Activated CD4-positive, CD25-positive, alpha-beta regulatory T cell treated with anti-CD3 and anti-CD28 coated beads, Interleukin-2, amount 50 U/mL, for 72 hours (primary cell): ENCODE measurements around the gene AGAP1.

Source experiments
- DNase-seq: peaks from one replicate; pipeline ENCODE4 v3.0.0; 2021

The AGAP1 gene

GRCh38 chr2:235723371-235723770 is 229.5 kb downstream of the AGAP1 start:
- no peak for DNase-seq

DNA sequence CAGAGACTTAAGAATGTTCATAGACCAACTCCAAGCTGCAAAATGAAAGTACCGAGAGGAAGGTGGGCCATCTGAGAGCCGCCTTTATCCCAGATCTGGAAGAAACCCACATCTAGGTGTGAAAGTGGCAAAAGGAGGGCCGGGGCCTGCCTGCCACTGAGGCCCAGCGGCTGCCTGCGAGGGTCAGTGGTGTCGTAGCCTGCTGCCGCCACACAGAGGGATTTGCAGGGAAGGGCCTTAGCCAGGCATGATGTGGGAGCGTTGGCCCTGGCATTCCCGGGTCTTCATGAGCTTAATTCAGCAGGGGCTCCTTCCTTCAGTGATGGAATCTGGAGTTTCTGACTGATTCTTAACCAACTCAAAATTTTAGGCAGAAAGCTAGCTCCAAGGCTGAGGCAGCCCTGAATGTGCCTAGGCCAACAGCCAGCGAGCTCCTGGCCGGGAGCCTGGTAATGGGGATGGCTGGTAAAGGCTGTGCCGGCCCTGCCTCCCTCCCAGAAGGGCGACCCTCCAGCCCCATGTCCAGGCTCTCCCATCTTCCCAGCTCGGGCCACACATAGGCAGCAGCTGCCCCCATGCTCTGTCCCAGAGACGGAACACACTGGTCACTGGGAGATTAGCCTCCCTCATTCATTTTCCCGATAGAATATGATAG is 230.1 kb downstream of the AGAP1 start:
- no peak for DNase-seq

GRCh38 chr2:235725016-235725489 is 231.2 kb downstream of the AGAP1 start:
- DNase-seq, result no peak

DNA sequence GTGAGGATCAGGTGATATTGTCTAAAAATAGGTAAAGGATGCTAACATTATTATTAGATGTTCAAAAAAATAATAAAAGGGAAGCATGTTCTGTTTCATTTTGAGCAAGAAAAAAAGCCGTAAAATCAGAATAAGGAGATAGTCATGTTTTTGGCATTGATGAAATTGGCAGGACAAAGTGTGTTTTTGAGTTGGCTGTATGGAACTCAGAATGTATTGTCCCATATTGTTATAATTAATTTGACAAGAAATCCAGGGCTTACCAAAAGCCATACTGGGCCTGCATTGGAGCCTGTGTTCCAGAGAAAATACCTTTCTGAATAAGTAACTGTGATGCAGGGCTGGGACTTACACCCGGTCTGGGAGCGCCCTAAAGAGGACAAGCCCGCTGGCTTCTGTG is 232.0 kb downstream of the AGAP1 start:
- no peak for DNase-seq

DNA sequence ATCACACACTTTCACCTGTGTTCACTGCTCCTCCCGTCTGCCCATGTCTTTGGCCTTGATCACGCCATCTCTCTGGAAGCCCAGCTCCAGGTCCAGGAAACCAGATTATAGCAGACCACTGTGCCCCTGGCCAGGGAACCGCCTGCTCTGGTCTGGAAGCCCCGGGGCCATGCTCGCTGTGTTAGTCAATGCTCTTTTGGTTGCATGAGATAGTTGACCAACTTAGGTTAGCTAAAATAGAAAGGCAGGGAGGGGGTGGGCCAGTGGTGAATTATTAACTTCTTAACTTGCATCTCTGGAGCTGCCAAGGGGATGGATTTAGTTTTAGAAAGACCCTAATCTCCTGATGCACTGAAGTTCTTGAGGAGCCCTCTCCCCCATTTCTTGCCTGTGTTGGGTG is 232.7 kb downstream of the AGAP1 start:
- DNase-seq, result no peak

- DNase-seq, result no peak
Observed at GRCh38 chr2:235727174-235727573, 233.3 kb downstream of the AGAP1 start.

GRCh38 chr2:235727891-235728799 is 234.3 kb downstream of the AGAP1 start:
- no peak for DNase-seq

- DNase-seq, result no peak
Observed at GRCh38 chr2:235728800-235729556, 235.1 kb downstream of the AGAP1 start.

DNA sequence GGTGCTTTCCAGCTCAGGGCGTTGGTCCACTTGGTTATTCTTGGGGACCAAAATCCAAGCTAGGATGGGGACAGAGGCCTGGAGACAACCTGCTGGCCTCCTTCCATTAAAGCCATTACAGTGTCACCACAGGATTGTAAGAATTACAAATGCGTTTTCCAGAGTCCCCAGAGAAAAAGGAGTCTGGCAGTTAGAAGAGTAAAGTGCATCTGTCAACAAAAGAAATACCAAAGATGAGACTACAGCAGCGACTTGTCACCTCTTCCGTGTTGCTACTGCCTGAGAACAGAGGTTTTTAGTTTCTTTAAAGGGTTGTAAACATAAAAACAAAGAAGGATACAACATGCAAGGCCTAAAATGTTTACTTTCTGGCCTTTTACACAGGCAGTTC is 235.7 kb downstream of the AGAP1 start:
- DNase-seq, result no peak

- no peak for DNase-seq
Observed at GRCh38 chr2:235730115-235730514, 236.3 kb downstream of the AGAP1 start.

GRCh38 chr2:235733761-235734160 is 239.9 kb downstream of the AGAP1 start:
- DNase-seq, result no peak

DNA sequence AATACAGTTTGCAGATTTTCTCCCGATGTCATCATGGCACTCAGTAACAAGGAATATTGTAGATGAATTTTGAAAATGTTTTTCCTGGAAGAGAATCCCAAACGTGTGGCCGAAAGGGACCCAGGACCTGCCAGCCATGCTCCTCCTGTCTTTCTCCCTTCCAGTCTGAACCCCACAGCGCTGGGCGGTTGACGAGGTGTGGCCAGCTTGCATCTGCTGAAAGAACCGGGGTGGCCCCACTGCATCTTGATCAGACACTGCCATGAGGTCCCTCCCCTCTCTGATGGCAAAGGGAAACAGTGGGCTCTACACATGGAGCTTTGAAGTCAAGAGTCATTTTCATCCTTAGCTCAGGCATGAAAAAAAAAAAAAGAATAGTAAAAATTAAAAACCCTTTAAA is 240.3 kb downstream of the AGAP1 start:
- no peak for DNase-seq

DNA sequence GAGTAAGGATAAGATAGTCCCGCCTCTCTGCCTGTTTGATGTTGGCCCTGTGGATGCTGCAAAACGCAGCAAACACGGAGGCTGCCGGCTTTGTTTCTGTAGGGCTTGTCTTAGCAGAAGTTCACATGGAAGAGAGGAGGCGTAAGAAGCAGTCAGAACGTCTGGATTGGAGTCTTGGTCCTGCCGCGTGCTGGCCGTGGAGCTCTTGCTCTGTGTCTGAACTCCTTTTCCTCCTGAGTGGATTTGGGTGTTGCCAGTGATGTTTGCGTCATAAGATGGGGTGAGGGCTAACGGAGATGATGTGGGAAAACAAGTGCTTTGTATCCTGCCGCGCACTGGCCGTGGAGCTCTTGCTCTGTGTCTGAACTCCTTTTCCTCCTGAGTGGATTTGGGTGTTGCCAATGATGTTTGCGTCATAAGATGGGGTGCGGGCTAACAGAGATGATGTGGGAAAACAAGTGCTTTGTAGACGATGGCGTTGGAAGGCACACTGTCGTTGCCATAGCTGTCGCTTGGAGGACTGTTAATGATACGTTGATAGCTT is 240.9 kb downstream of the AGAP1 start:
- no peak for DNase-seq

GRCh38 chr2:235737396-235737795 is 243.6 kb downstream of the AGAP1 start:
- DNase-seq, result no peak

DNA sequence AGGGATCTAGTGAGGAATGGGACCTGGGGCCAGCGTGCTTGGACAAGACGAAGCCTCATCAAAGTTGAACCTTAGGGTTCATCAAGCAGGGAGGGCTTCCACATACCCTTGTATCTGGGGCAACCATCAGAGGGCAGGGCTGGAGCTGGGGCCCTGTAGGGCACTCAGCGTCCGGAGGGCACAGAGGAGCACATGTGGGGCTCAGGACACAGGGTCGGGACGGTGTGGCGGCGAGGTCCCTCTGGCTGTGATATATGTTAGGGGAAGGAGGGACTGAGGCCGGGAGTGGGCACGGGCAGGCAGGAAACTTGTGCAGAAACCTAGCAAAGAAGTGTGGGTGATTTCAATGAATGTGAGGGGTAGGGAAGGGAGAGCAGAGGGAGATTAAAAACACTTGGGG is 244.0 kb downstream of the AGAP1 start:
- DNase-seq, result no peak

DNA sequence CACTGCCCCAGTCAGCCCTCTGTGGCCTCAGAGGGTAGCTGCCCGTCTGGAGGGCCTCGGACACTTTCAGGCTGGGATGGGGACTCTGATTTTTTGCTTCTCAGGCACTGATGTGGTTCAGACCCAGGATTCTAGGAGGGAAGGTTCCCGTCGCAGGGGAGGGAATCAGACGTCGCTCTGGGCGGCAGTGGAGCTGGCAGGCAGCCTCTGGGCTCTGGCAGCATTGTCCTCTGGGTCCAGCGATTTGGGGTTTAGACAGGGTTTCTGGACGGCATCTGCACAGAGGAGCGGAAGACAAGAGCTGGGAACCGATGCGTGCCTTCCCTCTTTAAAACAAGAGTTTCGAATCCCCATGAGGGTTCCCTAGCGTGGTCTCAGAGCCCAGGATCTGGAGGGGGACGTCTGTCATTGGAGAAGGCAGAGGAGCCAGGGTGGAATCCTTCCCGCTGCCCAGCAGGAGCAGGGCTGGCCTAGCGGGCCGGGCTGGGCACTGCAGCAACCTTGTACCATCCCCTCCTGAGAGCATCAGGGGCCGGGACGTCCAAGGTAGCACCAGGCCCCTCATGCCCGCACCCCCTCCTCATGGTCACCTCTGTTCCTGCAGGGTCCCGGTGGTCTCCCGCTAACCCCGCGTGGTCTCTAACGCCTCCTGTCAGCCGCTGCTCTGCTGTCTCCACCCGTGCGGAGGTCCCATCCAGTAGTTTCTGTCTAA is 246.0 kb downstream of the AGAP1 start:
- no peak for DNase-seq

GRCh38 chr2:235740821-235741220 is 247.0 kb downstream of the AGAP1 start:
- no peak for DNase-seq

DNA sequence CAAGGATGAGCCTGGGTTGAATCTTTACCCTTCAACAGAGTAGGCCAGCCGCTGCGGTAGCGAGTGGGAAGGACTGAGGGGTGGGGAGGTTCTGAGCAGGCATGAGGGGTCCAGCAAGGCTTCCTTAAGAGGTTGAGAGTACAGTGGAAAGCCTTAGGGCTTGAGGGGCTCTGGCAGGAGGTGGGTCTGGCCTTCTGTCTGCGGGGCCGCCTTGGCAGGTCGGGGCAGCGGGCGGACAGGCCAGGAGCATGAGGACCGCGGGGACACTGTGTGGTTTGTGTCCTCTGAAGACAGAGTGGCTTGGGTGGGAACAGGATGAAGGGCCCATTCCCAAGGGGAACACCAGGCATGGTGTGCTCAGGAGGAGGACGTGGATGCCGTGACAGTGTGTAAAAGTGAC is 250.3 kb downstream of the AGAP1 start:
- no peak for DNase-seq

DNA sequence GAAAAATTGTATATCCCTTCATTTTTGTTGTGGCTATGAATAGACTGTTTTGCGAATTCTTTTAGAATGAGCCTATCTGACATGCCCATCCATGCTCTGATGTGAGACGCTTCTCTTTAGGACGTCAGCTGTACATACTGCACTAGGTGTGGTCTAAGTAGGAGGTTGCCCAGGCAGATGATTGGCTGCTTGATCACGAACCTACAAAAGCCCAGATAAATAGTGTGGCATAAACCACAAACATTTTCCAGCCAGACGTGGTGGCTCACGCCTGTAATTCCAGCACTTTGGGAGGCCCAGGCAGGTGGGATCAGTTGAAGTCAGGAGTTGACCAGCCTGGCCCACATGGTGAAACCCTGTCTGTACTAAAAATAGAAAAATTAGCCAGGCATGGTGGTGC is 251.8 kb downstream of the AGAP1 start:
- no peak for DNase-seq

DNA sequence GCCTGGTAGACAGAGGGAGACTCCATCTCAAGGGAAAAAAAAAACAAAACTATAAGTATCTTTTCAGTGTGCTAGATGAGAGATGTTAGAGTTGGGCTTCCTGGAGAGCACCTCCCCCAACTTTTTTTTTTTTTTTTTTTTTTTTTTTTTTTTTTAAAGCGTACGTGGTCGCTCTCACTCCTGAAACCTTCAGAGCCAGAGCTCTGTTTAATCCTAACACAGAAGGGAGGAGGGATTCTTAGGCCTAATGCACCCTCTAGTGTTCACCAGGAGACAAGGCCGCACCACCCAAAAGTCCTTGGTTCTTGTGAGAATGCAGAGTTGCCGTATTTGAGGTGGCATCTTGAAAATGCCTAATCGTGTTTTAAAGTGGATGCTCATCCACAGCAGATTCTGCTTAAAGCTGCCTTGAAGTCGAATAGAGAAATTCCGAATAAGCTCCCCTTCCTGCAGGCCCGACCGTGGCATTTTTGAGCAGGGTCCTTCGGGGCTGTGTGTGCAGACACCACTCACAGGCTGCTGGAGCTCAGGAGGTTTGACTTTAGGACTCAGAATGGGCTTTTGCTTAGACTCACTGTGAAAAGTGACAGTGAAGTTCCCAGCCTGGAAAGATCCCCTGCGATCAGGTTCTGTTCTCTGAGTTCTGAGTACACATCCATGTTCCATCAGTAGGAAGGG is 252.6 kb downstream of the AGAP1 start:
- peak; percentile 41 for DNase-seq

DNA sequence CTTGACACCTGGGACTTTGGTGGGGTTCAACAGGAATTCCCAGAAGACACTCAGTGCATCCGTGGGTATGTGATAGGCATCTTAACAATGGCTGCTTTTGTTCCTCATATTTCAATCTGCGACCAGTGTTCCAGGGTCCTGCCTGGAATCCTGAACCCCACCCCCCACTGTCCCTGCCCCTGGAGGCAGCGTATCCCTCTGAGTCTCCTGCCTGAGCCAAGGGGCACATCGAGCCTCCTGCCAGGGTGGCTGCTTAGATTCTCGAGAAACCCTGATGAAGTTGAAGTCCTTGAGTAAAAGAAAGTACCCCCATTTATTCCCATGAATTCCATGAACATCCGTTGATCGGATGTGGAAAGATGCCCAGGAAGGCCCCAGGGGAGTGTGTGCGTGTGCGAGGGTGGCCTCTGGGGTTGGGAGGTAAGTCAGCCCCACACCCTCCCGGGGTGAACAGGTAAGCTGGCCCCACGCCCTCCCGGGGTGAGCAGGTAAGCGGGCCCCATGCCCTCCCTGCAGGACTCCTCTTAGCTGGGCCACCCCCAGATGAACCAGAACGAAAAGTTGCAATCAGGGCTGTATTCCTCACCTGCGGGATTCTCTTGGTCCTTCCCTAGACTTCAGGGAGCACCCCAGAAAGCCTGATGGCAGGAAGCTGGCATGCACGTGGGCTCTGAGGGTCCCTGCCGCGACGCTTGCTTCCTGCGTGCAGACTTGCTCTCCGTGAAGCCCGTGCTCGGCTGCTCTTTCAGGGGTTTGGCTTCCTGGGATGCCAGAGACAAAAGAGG is 253.3 kb downstream of the AGAP1 start:
- DNase-seq, result no peak
